ENCODE data around the gene GADL1.

Gene GADL1

GRCh38 chr3:30862004-30862403, 32.5 kb downstream of the GADL1 start:
- peaks cover 2% of the 10 kb centered on the region for H3K27me3 ChIP-seq (ENCODE audit: insufficient read depth, poor library complexity, severe bottlenecking)
- TF ChIP-seq, protein P1, sequence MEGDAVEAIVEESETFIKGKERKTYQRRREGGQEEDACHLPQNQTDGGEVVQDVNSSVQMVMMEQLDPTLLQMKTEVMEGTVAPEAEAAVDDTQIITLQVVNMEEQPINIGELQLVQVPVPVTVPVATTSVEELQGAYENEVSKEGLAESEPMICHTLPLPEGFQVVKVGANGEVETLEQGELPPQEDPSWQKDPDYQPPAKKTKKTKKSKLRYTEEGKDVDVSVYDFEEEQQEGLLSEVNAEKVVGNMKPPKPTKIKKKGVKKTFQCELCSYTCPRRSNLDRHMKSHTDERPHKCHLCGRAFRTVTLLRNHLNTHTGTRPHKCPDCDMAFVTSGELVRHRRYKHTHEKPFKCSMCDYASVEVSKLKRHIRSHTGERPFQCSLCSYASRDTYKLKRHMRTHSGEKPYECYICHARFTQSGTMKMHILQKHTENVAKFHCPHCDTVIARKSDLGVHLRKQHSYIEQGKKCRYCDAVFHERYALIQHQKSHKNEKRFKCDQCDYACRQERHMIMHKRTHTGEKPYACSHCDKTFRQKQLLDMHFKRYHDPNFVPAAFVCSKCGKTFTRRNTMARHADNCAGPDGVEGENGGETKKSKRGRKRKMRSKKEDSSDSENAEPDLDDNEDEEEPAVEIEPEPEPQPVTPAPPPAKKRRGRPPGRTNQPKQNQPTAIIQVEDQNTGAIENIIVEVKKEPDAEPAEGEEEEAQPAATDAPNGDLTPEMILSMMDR (IDR thresholded peaks at IDR 0.05; ENCODE audit: insufficient read depth, low read length): no peak
- TF ChIP-seq, protein P2, sequence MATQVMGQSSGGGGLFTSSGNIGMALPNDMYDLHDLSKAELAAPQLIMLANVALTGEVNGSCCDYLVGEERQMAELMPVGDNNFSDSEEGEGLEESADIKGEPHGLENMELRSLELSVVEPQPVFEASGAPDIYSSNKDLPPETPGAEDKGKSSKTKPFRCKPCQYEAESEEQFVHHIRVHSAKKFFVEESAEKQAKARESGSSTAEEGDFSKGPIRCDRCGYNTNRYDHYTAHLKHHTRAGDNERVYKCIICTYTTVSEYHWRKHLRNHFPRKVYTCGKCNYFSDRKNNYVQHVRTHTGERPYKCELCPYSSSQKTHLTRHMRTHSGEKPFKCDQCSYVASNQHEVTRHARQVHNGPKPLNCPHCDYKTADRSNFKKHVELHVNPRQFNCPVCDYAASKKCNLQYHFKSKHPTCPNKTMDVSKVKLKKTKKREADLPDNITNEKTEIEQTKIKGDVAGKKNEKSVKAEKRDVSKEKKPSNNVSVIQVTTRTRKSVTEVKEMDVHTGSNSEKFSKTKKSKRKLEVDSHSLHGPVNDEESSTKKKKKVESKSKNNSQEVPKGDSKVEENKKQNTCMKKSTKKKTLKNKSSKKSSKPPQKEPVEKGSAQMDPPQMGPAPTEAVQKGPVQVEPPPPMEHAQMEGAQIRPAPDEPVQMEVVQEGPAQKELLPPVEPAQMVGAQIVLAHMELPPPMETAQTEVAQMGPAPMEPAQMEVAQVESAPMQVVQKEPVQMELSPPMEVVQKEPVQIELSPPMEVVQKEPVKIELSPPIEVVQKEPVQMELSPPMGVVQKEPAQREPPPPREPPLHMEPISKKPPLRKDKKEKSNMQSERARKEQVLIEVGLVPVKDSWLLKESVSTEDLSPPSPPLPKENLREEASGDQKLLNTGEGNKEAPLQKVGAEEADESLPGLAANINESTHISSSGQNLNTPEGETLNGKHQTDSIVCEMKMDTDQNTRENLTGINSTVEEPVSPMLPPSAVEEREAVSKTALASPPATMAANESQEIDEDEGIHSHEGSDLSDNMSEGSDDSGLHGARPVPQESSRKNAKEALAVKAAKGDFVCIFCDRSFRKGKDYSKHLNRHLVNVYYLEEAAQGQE (IDR thresholded peaks at IDR 0.05; ENCODE audit: insufficient replicate concordance, low read depth): no peak
- no peak for TF ChIP-seq GABPA (IDR thresholded peaks at IDR 0.05; ENCODE audit: low read depth)
- no peak for TF ChIP-seq POLR2AphosphoS5 (IDR thresholded peaks at IDR 0.05; ENCODE audit: low read depth)
- no peak for TF ChIP-seq SPI1 (IDR thresholded peaks at IDR 0.05; ENCODE audit: borderline replicate concordance, low read depth)
- H3K4me3 ChIP-seq (replicated peaks; ENCODE audit: insufficient read depth, low read length): no peak overlapping the region
- H3K27ac ChIP-seq (replicated peaks): no peak overlapping the region
- DNase-seq (ENCODE audit: low read depth in 1 of 2, low spot score in 1 of 2): no peak

DNA sequence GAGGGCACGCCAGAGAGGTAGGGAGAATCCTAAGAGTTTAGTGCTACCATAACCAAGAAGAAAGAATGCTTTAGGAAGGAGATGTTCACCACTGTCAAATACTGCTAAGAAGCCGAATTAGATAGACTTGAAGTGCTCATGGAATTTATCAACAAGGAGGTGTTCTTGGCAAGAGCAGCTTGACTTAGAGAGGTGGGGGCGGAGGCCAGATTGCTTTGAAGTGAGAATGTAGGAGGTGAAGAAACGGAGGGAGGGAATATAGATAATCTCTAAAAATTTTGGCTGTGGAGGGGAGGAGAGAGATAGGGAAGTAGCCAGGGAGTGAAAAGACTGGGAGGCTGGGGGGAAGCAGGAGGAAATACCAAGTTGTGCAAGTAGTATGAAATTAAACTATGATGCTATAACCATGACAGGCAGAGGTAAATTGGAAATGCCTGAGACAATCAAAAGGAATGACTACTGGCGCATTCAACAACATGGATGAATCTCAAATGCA, 35.5 kb downstream of the GADL1 start:
- no peak for DNase-seq (ENCODE audit: low read depth in 1 of 2, low spot score in 1 of 2)
- H3K27me3 ChIP-seq (ENCODE audit: insufficient read depth, poor library complexity, severe bottlenecking): peaks cover 2% of the 10 kb centered on the region
- no peak overlapping the region for H3K4me3 ChIP-seq (replicated peaks; ENCODE audit: insufficient read depth, low read length)
- no peak overlapping the region for H3K27ac ChIP-seq (replicated peaks)
- TF ChIP-seq GABPA (IDR thresholded peaks at IDR 0.05; ENCODE audit: low read depth) (no peak), SPI1 (IDR thresholded peaks at IDR 0.05; ENCODE audit: borderline replicate concordance, low read depth) (no peak), POLR2AphosphoS5 (IDR thresholded peaks at IDR 0.05; ENCODE audit: low read depth) (no peak)
- TF ChIP-seq, protein P2 (IDR thresholded peaks at IDR 0.05; ENCODE audit: insufficient replicate concordance, low read depth): no peak
- TF ChIP-seq, protein P1 (IDR thresholded peaks at IDR 0.05; ENCODE audit: insufficient read depth, low read length): no peak

DNA sequence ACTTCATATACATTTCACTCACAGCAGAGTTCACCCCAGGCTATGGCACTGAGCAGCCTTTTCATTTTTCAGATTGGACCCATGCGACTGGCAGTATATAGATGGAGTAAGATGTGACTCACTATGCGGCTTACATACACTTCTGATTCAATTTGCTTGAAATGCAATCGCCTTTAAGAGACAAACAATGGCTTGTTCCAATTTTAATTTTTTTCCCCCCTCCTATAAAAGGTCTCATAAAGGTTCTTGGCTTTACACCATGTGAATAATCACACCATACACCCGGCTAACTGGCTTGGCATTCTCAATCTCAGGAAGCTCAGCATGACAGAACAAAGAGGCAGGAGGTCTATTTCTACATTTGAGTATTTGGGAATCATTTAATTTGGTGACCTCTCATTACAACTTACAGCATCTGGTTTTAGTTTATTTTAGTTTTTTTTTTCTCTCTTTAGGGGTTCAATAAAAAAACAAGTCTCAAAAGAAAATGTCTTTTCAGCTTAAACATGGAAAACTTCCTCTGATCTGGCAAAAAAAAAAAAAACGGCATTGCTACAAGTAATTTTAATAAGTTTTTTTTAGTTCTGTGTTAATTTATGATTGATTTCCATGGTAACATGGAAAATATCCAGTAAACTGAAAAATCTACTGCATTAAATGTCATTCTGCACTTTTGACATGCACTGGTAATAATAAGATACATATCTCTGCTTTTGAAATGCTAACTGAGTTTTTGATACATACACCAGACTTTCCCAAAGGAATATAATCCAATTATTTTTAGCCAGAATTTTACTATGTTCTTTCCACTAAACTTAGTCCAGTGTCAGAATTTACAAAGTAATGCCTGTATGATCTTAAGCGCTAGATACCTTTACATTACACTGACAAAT, 38.8 kb downstream of the GADL1 start:
- peaks cover 2% of the 10 kb centered on the region for H3K27me3 ChIP-seq (ENCODE audit: insufficient read depth, poor library complexity, severe bottlenecking)
- H3K4me3 ChIP-seq (replicated peaks; ENCODE audit: insufficient read depth, low read length): no peak overlapping the region
- no peak for DNase-seq (ENCODE audit: low read depth in 1 of 2, low spot score in 1 of 2)
- no peak overlapping the region for H3K27ac ChIP-seq (replicated peaks)
- no peak for TF ChIP-seq POLR2AphosphoS5 (IDR thresholded peaks at IDR 0.05; ENCODE audit: low read depth)
- TF ChIP-seq SPI1 (IDR thresholded peaks at IDR 0.05; ENCODE audit: borderline replicate concordance, low read depth): no peak
- TF ChIP-seq, protein P2 (IDR thresholded peaks at IDR 0.05; ENCODE audit: insufficient replicate concordance, low read depth): no peak
- TF ChIP-seq, protein P1 (IDR thresholded peaks at IDR 0.05; ENCODE audit: insufficient read depth, low read length): no peak
- no peak for TF ChIP-seq GABPA (IDR thresholded peaks at IDR 0.05; ENCODE audit: low read depth)

Data from HL-60 (cell line).